GM12875 (cell line): ENCODE measurements around the gene HLF.

Source experiments
- H3K4me3 ChIP-seq: one replicate; pipeline ENCODE4 v1.5.1; 2011; ENCODE audit warnings: low read depth, low read length, control low read depth
- CTCF ChIP-seq: IDR thresholded peaks from 2 replicates; pipeline ENCODE4 v1.5.1; 2011; ENCODE audit warnings: low read depth, mild to moderate bottlenecking, control low read depth, inconsistent platforms, low read length, moderate library complexity, borderline replicate concordance; ENCODE audit not compliant: insufficient read depth

HLF gene

GRCh38 chr17:55225237-55225636 lies 39.5 kb upstream of the HLF start:
- no peak overlapping the region for H3K4me3 ChIP-seq
- no peak for TF ChIP-seq CTCF

GRCh38 chr17:55228683-55229192 lies 36.0 kb upstream of the HLF start:
- H3K4me3 ChIP-seq = no peak overlapping the region
- TF ChIP-seq CTCF = no peak

DNA sequence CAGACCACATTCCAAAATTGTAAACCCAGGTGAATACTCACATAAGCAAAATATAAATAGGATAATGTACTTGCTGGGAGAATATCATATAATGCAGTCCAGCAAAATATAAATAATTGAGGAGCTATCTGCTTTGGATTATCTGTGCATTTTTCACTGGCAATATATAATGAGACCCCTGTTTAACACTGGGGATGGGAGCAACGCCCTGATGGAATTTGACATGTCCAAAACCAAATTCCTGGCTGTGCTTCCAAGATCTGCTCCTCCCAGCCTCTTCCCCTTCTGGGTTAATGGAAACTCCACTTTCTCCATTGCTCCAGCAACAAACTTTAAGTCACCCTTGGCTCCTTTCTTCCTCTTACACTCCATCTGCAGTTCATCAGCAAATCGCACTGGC lies 35.5 kb upstream of the HLF start:
- no peak overlapping the region for H3K4me3 ChIP-seq
- TF ChIP-seq CTCF = no peak

DNA sequence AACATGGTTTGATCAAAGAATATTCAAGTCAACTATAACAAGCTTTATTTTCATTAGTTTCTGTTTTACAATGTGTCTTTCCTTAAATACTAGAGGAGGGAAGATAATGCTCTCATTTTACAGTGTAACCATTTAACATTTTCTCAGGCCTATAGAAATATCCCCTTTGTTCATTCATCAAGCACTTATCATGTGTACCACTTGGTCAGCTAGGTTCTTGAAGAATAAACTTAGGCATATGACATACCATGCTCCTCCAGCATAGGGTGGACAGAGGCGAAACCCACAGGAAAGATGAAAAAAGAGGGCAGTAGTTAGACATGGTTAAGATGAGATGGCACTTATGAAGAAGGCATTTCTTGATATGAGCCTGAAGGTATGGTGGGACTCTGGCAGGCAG lies 34.0 kb upstream of the HLF start:
- no peak for TF ChIP-seq CTCF
- H3K4me3 ChIP-seq = no peak overlapping the region

- no peak overlapping the region for H3K4me3 ChIP-seq
- no peak for TF ChIP-seq CTCF
Measured at GRCh38 chr17:55233840-55234239, 30.9 kb upstream of the HLF start.

- H3K4me3 ChIP-seq = no peak overlapping the region
- no peak for TF ChIP-seq CTCF
Measured at GRCh38 chr17:55236316-55236715, 28.4 kb upstream of the HLF start.

DNA sequence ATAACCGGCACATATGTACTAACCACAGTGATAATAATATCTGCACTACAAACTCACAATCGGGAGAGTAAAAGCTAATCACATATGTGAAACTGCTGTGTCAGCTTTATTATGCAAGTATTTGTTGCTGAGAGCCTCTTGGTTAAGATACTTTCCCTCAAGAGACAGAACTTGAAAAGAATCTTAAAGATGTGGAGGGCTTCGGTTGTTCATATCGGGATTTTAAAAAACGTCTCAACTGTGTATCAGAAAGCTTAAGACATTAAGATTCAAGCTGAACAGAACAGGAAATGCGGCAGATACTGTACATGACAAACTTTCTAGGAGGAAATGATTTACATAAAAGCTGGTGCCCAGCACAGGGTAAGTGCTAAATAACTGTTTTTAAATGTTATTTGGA lies 27.5 kb upstream of the HLF start:
- no peak overlapping the region for H3K4me3 ChIP-seq
- no peak for TF ChIP-seq CTCF
